Neural cell (in vitro differentiated cells): ENCODE results near the gene FCRL2. TPM values are rescaled to one million over a fixed set of nuclear protein-coding genes. Genes with fewer than 3 reads are reported as not detected.
"Not testable (repeated sequence)": the region's sequence is repeated elsewhere in the genome, so short reads cannot be mapped to it uniquely, and the experiment has no call there.

ENCODE experiments used
- H2AFZ ChIP-seq: fragments of 200-600, 300-800 bp; sonication (generic), shearing (Covaris generic); 2 replicates; pipeline ENCODE4 v1.6.0; 2014; ENCODE audit warnings: low read depth, mild to moderate bottlenecking, antibody characterized with exemption, low read length, moderate library complexity
- H3F3A ChIP-seq: fragments of 200-600 bp; shearing (Covaris generic); 2 replicates; pipeline ENCODE4 v1.6.1; 2016; ENCODE audit warnings: mild to moderate bottlenecking, moderate library complexity, mixed read lengths, antibody characterized with exemption, low read length; ENCODE audit not compliant: insufficient read depth, poor library complexity, severe bottlenecking
- H3K27ac ChIP-seq: fragments of 200-600, 300-800 bp; sonication (generic), shearing (Covaris generic); 2 replicates; pipeline ENCODE4 v1.5.1; 2014; ENCODE audit warnings: mild to moderate bottlenecking, low read length, moderate library complexity
- H3K27me3 ChIP-seq: fragments of 300-800, 200-600 bp; sonication (generic), shearing (Covaris generic); 2 replicates; pipeline ENCODE4 v1.6.0; 2014; ENCODE audit warnings: mild to moderate bottlenecking, low read depth, low read length, moderate library complexity; ENCODE audit not compliant: insufficient read depth
- H3K36me3 ChIP-seq: fragments of 300-800, 200-600 bp; sonication (generic), shearing (Covaris generic); 2 replicates; pipeline ENCODE4 v1.5.1; 2014; ENCODE audit warnings: mild to moderate bottlenecking, antibody characterized with exemption, low read length, moderate library complexity; ENCODE audit not compliant: insufficient read depth
- H3K4me2 ChIP-seq: fragments of 300-800, 200-600 bp; sonication (generic), shearing (Covaris generic); 2 replicates; pipeline ENCODE4 v1.6.0; 2014; ENCODE audit warnings: mild to moderate bottlenecking, low read length
- H3K4me3 ChIP-seq: fragments of 300-800, 200-600 bp; sonication (generic), shearing (Covaris generic); 2 replicates; pipeline ENCODE4 v1.5.1; 2014; ENCODE audit warnings: mild to moderate bottlenecking, low read length, moderate library complexity
- H3K79me2 ChIP-seq: fragments of 200-600 bp; shearing (Covaris generic); replicated peaks from 2 replicates; pipeline ENCODE4 v1.6.0; 2014; ENCODE audit warnings: mild to moderate bottlenecking, low read length, moderate library complexity; ENCODE audit not compliant: insufficient read depth
- H3K9ac ChIP-seq: fragments of 300-800, 200-600 bp; sonication (generic), shearing (Covaris generic); 2 replicates; pipeline ENCODE4 v1.6.1; 2016; ENCODE audit warnings: mild to moderate bottlenecking, low read length, mixed read lengths
- H3K9me2 ChIP-seq: fragments of 200-600 bp; shearing (Covaris generic); 2 replicates; pipeline ENCODE4 v1.6.1; 2016; ENCODE audit warnings: mild to moderate bottlenecking, low read length, mixed read lengths; ENCODE audit not compliant: insufficient read depth
- H3K9me3 ChIP-seq: fragments of 200-600, 300-800 bp; sonication (generic), shearing (Covaris generic); 2 replicates; pipeline ENCODE4 v1.6.1; 2016; ENCODE audit warnings: mild to moderate bottlenecking, mixed run types, low read length, moderate library complexity, mixed read lengths
- H4K20me1 ChIP-seq: fragments of 200-600 bp; shearing (Covaris generic); 2 replicates; pipeline ENCODE4 v1.6.1; 2016; ENCODE audit warnings: mild to moderate bottlenecking, mixed run types; ENCODE audit not compliant: insufficient read depth
- CTCF ChIP-seq: fragments of 450-650 bp; IDR thresholded peaks from 2 replicates; pipeline ENCODE4 v1.5.1; 2014; ENCODE audit warnings: antibody characterized with exemption, mild to moderate bottlenecking, moderate library complexity; ENCODE audit not compliant: poor library complexity, severe bottlenecking
- EP300 ChIP-seq: fragments of 450-650 bp; conservative IDR thresholded peaks from 2 replicates; pipeline ENCODE4 v1.6.1; 2014; ENCODE audit warnings: antibody characterized with exemption, mild to moderate bottlenecking, moderate library complexity; ENCODE audit not compliant: poor library complexity, severe bottlenecking
- EZH2 ChIP-seq: fragments of 200-600, 300-800 bp; shearing (Covaris generic), sonication (generic); IDR thresholded peaks from 2 replicates; pipeline ENCODE4 v1.6.1; 2014; ENCODE audit warnings: antibody characterized with exemption, low read length, borderline replicate concordance, mild to moderate bottlenecking; ENCODE audit not compliant: insufficient read depth, poor library complexity, severe bottlenecking
- MXI1 ChIP-seq: fragments of 450-650 bp; conservative IDR thresholded peaks from 2 replicates; pipeline ENCODE4 v1.6.1; 2014; ENCODE audit warnings: antibody characterized with exemption, mild to moderate bottlenecking; ENCODE audit not compliant: poor library complexity, severe bottlenecking
- POLR2AphosphoS5 ChIP-seq: IDR thresholded peaks from 2 replicates; pipeline ENCODE4 v1.6.1; 2012
- RAD21 ChIP-seq: fragments of 450-650 bp; conservative IDR thresholded peaks from 2 replicates; pipeline ENCODE4 v1.6.1; 2014; ENCODE audit warnings: antibody characterized with exemption, mild to moderate bottlenecking, moderate library complexity
- REST ChIP-seq: IDR thresholded peaks from 2 replicates; pipeline ENCODE4 v1.6.1; 2012; ENCODE audit warnings: borderline replicate concordance
- SMC3 ChIP-seq: fragments of 450-650 bp; conservative IDR thresholded peaks from 2 replicates; pipeline ENCODE4 v1.6.1; 2014; ENCODE audit warnings: antibody characterized with exemption, mild to moderate bottlenecking, moderate library complexity; ENCODE audit not compliant: poor library complexity
- TAF1 ChIP-seq: IDR thresholded peaks from 2 replicates; pipeline ENCODE4 v1.6.1; 2012; ENCODE audit warnings: low read depth
- polyA plus RNA-seq: library from polyadenylated mRNA; depleted of rRNA; stranded (reverse); fragments of >200 nt; gene quantifications from 2 replicates; pipeline ENCODE4 v1.2.3, GENCODE V29; 2014

Gene FCRL2
- polyA plus RNA-seq, 1 donor from 2014 or later, result not detected

- H3K36me3 ChIP-seq, result no peaks in the 10 kb centered on the region
- H3K4me3 ChIP-seq, result no peak overlapping the region
- H3K9ac ChIP-seq, result no peak overlapping the region
- TF ChIP-seq EZH2 (no peak), RAD21 (no peak), POLR2AphosphoS5 (no peak), EP300 (no peak), MXI1 (no peak), REST (no peak), TAF1 (no peak)
- H3K27me3 ChIP-seq, result no peaks in the 10 kb centered on the region
- H3F3A ChIP-seq, result no peaks in the 10 kb centered on the region
- no peaks in the 10 kb centered on the region for H3K9me3 ChIP-seq
- no peaks in the 10 kb centered on the region for H3K79me2 ChIP-seq
- no peak overlapping the region for H2AFZ ChIP-seq
- no peaks in the 10 kb centered on the region for H4K20me1 ChIP-seq
- H3K27ac ChIP-seq, result no peak overlapping the region
- H3K4me2 ChIP-seq, result no peak overlapping the region
- no peaks in the 10 kb centered on the region for H3K9me2 ChIP-seq
Observed at GRCh38 chr1:157748262-157748817, 28.6 kb downstream of the FCRL2 start.

GRCh38 chr1:157739229-157739901, 37.6 kb downstream of the FCRL2 start:
- no peaks in the 10 kb centered on the region for H3K27me3 ChIP-seq

GRCh38 chr1:157735991-157736390, 40.9 kb downstream of the FCRL2 start:
- H2AFZ ChIP-seq, H3K27me3 ChIP-seq, H3K9me2 ChIP-seq, H3K9ac ChIP-seq, H3K9me3 ChIP-seq, H3K36me3 ChIP-seq, H3K4me3 ChIP-seq, H3F3A ChIP-seq, H3K4me2 ChIP-seq, H3K79me2 ChIP-seq, H3K27ac ChIP-seq, H4K20me1 ChIP-seq: not testable (repeated sequence)

More at GRCh38 chr1:157739229-157739901, 37.6 kb downstream of the FCRL2 start:
- TF ChIP-seq SMC3 (no peak), RAD21 (no peak), CTCF (no peak)
- Histone ChIP-seq H3K79me2 (no peaks in the 10 kb centered on the region), H2AFZ (no peak overlapping the region), H3K27ac (no peak overlapping the region), H4K20me1 (no peaks in the 10 kb centered on the region), H3F3A (no peaks in the 10 kb centered on the region), H3K9ac (no peak overlapping the region), H3K9me3 (no peaks in the 10 kb centered on the region), H3K4me3 (no peak overlapping the region), H3K4me2 (no peak overlapping the region), H3K9me2 (no peaks in the 10 kb centered on the region), H3K36me3 (no peaks in the 10 kb centered on the region)
